ENCODE measurements around the gene DMD. TPM values are rescaled to one million over a fixed set of nuclear protein-coding genes. Genes with fewer than 3 reads are reported as not detected.

The DMD gene
- total and polyA plus RNA-seq, 2 of the 8 experiments (the other 6 are each of a cell fraction or from before 2014, with no cell fraction given), result 4.8 to 7.4 TPM

DNA sequence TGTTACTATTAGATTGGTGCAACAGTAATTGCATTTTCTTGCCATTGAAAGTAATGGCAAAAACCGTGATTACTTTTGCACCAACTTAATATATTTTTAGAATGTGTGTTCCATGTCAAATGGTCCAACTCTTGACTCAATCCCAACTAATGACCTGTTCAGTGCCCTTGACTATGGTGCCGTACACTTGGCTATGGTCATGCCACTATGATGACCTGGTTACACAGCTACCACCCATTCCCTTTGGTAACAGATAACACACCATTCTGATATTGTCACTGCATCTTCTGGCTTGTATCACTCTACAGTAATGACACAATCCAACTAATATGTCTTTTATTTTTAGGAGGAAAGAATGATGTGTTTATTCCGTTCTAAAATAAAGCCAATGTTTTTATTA lies 469.4 kb downstream of the DMD start:
- Histone ChIP-seq H3K4ac (replicated peaks; ENCODE audit: insufficient read length, low read depth, low read length) (no peak overlapping the region), H3K9me3 (ENCODE audit: insufficient read depth in 2 of 2, low read depth in 1 of 2, low read length in 1 of 2) (no peaks in the 10 kb centered on the region), H3K4me2 (ENCODE audit: insufficient read depth in 1 of 2, low read depth in 2 of 2, low read length in 2 of 2) (no peak overlapping the region), H2BK15ac (ENCODE audit: low read length) (no peak overlapping the region), H3K79me2 (ENCODE audit: control insufficient read depth in 1 of 2, insufficient read depth in 2 of 2, low read length in 2 of 2) (no peaks in the 10 kb centered on the region), H3K27me3 (replicated peaks in 1 of 4; ENCODE audit: control insufficient read depth in 3 of 4, extremely low read depth in 1 of 4, insufficient read depth in 3 of 4, low read length in 3 of 4) (no peaks in the 10 kb centered on the region), H3K23me2 (ENCODE audit: low read depth, low read length) (no peaks in the 10 kb centered on the region), H4K20me1 (replicated peaks in 1 of 2; ENCODE audit: control insufficient read depth in 1 of 2, insufficient read depth in 2 of 2, low read length in 2 of 2) (no peaks in the 10 kb centered on the region), H3K79me1 (ENCODE audit: low read depth, low read length) (no peaks in the 10 kb centered on the region), H4K5ac (ENCODE audit: insufficient read length, low read depth, low read length) (no peak overlapping the region), H3K56ac (replicated peaks; ENCODE audit: insufficient read length, low read depth, low read length) (no peak overlapping the region), H2BK20ac (ENCODE audit: low read length) (no peak overlapping the region), H3K36me3 (ENCODE audit: control insufficient read depth in 2 of 4, insufficient read depth in 4 of 4, low read length in 3 of 4) (no peaks in the 10 kb centered on the region), H2BK120ac (replicated peaks; ENCODE audit: low read depth, low read length) (no peak overlapping the region), H4K8ac (ENCODE audit: extremely low read depth, insufficient read depth, low read length) (no peak overlapping the region), H2BK5ac (ENCODE audit: low read depth, low read length) (no peak overlapping the region), H3K14ac (ENCODE audit: insufficient read length) (no peak overlapping the region), H4K91ac (replicated peaks; ENCODE audit: insufficient read length, low read length) (no peak overlapping the region), H3K23ac (ENCODE audit: insufficient read length) (no peak overlapping the region), H2AFZ (ENCODE audit: low read length) (no peak overlapping the region), H2AK5ac (ENCODE audit: low read depth, low read length) (no peak overlapping the region), H3K4me3 (ENCODE audit: extremely low read depth in 1 of 4, insufficient read depth in 2 of 4, low read depth in 3 of 4, low read length in 4 of 4) (no peak overlapping the region), H3K27ac (ENCODE audit: low read depth, low read length) (no peak overlapping the region), H3K9ac (replicated peaks in 1 of 4; ENCODE audit: extremely low read depth in 1 of 4, low read depth in 3 of 4, low read length in 3 of 4) (no peak overlapping the region), H3K4me1 (replicated peaks in 1 of 4; ENCODE audit: control insufficient read depth in 3 of 4, insufficient read depth in 4 of 4, low read length in 3 of 4) (no peaks in the 10 kb centered on the region), H3K18ac (ENCODE audit: extremely low read depth, low read length) (no peak overlapping the region), H2BK12ac (ENCODE audit: low read depth, low read length) (no peak overlapping the region)
- CTCF ChIA-PET (ENCODE audit: partially characterized antibody), result no interaction called here
- POLR2A ChIA-PET (ENCODE audit: partially characterized antibody), result no interaction called here
- 87% methylated on average over 3 of the region's 3 CpGs; no CpG with 5 or more reads in 1 of the 2 experiments for WGBS, 2 experiments (ENCODE audit: extremely low coverage in 1 of 2, insufficient coverage in 1 of 2, insufficient read length in 1 of 2, insufficient replicate concordance in 2 of 2, low coverage in 1 of 2, low lambda C conversion rate in 2 of 2, missing lambda C conversion rate in 1 of 2)
- no peak for DNase-seq (ENCODE audit: low read depth in 1 of 2, low spot score in 2 of 2)
- no peak for FAIRE-seq
- no peak for TF ChIP-seq RAD21 (IDR thresholded peaks at IDR 0.05 in 1 of 2, conservative IDR thresholded peaks at IDR 0.05 in 1 of 2; ENCODE audit: low read depth in 2 of 2, low read length in 2 of 2)
- TF ChIP-seq GABPA (IDR thresholded peaks at IDR 0.05; ENCODE audit: borderline replicate concordance, insufficient read depth, low read length), result no peak
- TF ChIP-seq EGR1 (IDR thresholded peaks at IDR 0.05; ENCODE audit: borderline replicate concordance, low read depth, low read length), result no peak
- TF ChIP-seq, protein P1, sequence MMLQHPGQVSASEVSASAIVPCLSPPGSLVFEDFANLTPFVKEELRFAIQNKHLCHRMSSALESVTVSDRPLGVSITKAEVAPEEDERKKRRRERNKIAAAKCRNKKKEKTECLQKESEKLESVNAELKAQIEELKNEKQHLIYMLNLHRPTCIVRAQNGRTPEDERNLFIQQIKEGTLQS (IDR thresholded peaks at IDR 0.05; ENCODE audit: insufficient read depth, low read depth, low read length), result no peak
- TF ChIP-seq TAF1 (IDR thresholded peaks at IDR 0.05; ENCODE audit: low read depth, low read length), result no peak
- TF ChIP-seq CBX5 (IDR thresholded peaks at IDR 0.05; ENCODE audit: low read depth, low read length), result no peak
- TF ChIP-seq CTBP2 (IDR thresholded peaks at IDR 0.05; ENCODE audit: borderline replicate concordance, insufficient read depth, insufficient read length, low read length), result no peak
- TF ChIP-seq, protein P2, sequence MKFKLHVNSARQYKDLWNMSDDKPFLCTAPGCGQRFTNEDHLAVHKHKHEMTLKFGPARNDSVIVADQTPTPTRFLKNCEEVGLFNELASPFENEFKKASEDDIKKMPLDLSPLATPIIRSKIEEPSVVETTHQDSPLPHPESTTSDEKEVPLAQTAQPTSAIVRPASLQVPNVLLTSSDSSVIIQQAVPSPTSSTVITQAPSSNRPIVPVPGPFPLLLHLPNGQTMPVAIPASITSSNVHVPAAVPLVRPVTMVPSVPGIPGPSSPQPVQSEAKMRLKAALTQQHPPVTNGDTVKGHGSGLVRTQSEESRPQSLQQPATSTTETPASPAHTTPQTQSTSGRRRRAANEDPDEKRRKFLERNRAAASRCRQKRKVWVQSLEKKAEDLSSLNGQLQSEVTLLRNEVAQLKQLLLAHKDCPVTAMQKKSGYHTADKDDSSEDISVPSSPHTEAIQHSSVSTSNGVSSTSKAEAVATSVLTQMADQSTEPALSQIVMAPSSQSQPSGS (IDR thresholded peaks at IDR 0.05; ENCODE audit: low read length), result no peak
- TF ChIP-seq, protein P3, sequence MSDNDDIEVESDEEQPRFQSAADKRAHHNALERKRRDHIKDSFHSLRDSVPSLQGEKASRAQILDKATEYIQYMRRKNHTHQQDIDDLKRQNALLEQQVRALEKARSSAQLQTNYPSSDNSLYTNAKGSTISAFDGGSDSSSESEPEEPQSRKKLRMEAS (IDR thresholded peaks at IDR 0.05), result no peak

All from H1 (cell line).